ENCODE data around the gene ELAVL3. TPM values are rescaled to one million over a fixed set of nuclear protein-coding genes. Genes with fewer than 3 reads are reported as not detected.
A peak's percentile ranks its signal among the peaks of the same experiment; 100 is the strongest.

Gene ELAVL3
- total and polyA plus RNA-seq, 2 donors (not counting 3 experiments of a cell fraction or from before 2014, with no cell fraction given) = not detected

DNA sequence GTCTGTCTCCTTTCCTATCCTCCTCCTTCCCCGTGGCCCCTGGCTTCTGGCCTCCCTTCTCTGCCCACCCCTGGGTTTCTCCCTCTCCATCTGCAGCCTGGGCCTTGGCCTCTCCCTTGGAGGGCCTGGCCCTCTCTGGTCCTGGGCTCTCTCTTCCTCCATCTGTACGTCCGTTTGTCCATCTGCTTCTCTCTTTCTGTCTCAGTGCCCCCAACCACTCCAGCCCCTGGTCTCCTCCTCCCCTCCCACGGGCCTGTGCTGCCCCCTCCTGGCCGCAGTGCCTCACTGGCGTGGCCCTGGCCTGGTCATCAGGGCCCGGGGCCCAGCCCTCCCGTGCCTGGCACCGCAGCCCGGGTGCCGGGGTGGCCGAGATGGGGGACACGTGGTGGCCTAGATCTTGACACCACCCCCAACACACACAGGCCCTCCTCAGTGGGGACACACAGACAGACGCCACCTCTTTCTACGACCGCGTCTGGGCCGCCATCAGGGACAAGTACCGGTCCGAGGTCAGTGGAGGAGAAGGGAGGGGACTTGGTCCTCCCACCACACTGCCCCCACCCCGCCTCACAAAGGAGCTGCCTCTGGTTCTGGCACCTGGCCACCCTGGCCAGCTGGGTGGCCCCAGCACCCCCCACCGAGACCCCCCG, 34.1 kb downstream of the ELAVL3 start:
- Histone ChIP-seq H3K4me2 (ENCODE audit: insufficient read depth, low read length) (no peak overlapping the region), H2AFZ (ENCODE audit: low read depth, low read length) (no peak overlapping the region), H3K27ac (ENCODE audit: insufficient read depth, low read depth, low read length) (no peak overlapping the region), H3K4me3 (replicated peaks in 1 of 3; ENCODE audit: insufficient read depth in 1 of 3, low read depth in 1 of 3, low read length in 3 of 3) (no peak overlapping the region), H3K27me3 (ENCODE audit: control insufficient read depth in 2 of 2, insufficient read depth in 2 of 2, low read length in 2 of 2) (no peaks in the 10 kb centered on the region), H3K36me3 (ENCODE audit: control insufficient read depth in 2 of 2, extremely low read depth in 1 of 2, insufficient read depth in 2 of 2, low read length in 2 of 2) (peaks cover 4 to 34% of the 10 kb centered on the region in 2 experiments), H3K9ac (replicated peaks; ENCODE audit: extremely low read depth, insufficient read depth, low read length) (no peak overlapping the region), H3K4me1 (ENCODE audit: control insufficient read depth, extremely low read depth, insufficient read depth, low read length) (no peaks in the 10 kb centered on the region), H3K9me3 (replicated peaks; ENCODE audit: control insufficient read depth, insufficient read depth, low read length) (no peaks in the 10 kb centered on the region), H3K9me1 (replicated peaks; ENCODE audit: control insufficient read depth, extremely low read depth, insufficient read depth, low read length) (no peaks in the 10 kb centered on the region), H3K79me2 (ENCODE audit: control insufficient read depth, insufficient read depth, low read length) (no peaks in the 10 kb centered on the region), H4K20me1 (replicated peaks; ENCODE audit: control insufficient read depth, extremely low read depth, insufficient read depth, low read length) (no peaks in the 10 kb centered on the region)
- ChIA-PET CTCF (interaction anchor here (1.8 to 4.7 kb wide), 4 partner anchors 69 to 158 kb away, joined by 5 to 51 read pairs (median 20); no protein-coding TSS in a partner anchor), POLR2A (interaction anchor here (0.6 kb wide), 1 partner anchor 13 kb away, joined by 4 read pairs; no protein-coding TSS in a partner anchor)
- dilution Hi-C loops (cut with MboI; ENCODE audit: extremely low pct_ligation_motif_present, low sequenced_read_pairs) (no loop called here), intact Hi-C loops (cut with micrococcal nuclease) (loop anchor here (1.0 kb wide), 3 partner anchors 65 to 203 kb away; no protein-coding TSS in a partner anchor)
- DNase-seq (ENCODE audit: low read depth, low spot score) (peak; percentile 21), FAIRE-seq (no peak)
- no TSS peak for BruUV-seq (replicated peaks)
- no peak for TF ChIP-seq POLR2A (IDR thresholded peaks at IDR 0.05; ENCODE audit: low read depth, low read length)
- TF ChIP-seq, protein P1, sequence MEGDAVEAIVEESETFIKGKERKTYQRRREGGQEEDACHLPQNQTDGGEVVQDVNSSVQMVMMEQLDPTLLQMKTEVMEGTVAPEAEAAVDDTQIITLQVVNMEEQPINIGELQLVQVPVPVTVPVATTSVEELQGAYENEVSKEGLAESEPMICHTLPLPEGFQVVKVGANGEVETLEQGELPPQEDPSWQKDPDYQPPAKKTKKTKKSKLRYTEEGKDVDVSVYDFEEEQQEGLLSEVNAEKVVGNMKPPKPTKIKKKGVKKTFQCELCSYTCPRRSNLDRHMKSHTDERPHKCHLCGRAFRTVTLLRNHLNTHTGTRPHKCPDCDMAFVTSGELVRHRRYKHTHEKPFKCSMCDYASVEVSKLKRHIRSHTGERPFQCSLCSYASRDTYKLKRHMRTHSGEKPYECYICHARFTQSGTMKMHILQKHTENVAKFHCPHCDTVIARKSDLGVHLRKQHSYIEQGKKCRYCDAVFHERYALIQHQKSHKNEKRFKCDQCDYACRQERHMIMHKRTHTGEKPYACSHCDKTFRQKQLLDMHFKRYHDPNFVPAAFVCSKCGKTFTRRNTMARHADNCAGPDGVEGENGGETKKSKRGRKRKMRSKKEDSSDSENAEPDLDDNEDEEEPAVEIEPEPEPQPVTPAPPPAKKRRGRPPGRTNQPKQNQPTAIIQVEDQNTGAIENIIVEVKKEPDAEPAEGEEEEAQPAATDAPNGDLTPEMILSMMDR (IDR thresholded peaks at IDR 0.05; ENCODE audit: extremely low read depth in 1 of 2, insufficient read depth in 1 of 2, low read depth in 1 of 2, low read length in 2 of 2) = peak; percentile 74 to 78

DNA sequence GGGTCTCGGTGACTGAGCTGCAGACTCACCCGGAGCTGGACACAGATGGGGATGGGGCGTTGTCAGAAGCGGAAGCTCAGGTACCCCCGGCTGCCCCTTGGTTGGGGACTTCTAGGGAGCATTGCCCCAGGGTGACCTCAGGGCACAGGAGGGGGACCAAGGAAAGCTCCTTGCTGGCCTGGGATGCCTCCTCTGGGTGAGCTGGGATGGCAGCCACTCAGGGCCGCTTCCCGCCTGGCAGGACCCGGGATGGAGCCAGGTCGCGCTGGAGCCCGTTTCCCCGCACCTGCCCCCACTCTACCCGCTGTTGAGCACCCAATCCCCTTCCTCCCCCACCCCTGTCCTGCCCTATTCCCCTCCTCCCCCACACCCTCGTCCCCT, 34.6 kb downstream of the ELAVL3 start:
- Histone ChIP-seq H3K79me2 (ENCODE audit: control insufficient read depth, insufficient read depth, low read length) (no peaks in the 10 kb centered on the region), H3K36me3 (ENCODE audit: control insufficient read depth in 2 of 2, extremely low read depth in 1 of 2, insufficient read depth in 2 of 2, low read length in 2 of 2) (peaks cover 4 to 38% of the 10 kb centered on the region in 2 experiments), H3K4me3 (replicated peaks in 1 of 3; ENCODE audit: insufficient read depth in 1 of 3, low read depth in 1 of 3, low read length in 3 of 3) (no peak overlapping the region), H3K27ac (ENCODE audit: insufficient read depth, low read depth, low read length) (no peak overlapping the region), H3K4me1 (ENCODE audit: control insufficient read depth, extremely low read depth, insufficient read depth, low read length) (no peaks in the 10 kb centered on the region), H3K9ac (replicated peaks; ENCODE audit: extremely low read depth, insufficient read depth, low read length) (no peak overlapping the region), H2AFZ (ENCODE audit: low read depth, low read length) (no peak overlapping the region), H3K9me1 (replicated peaks; ENCODE audit: control insufficient read depth, extremely low read depth, insufficient read depth, low read length) (no peaks in the 10 kb centered on the region), H3K27me3 (ENCODE audit: control insufficient read depth in 2 of 2, insufficient read depth in 2 of 2, low read length in 2 of 2) (no peaks in the 10 kb centered on the region), H4K20me1 (replicated peaks; ENCODE audit: control insufficient read depth, extremely low read depth, insufficient read depth, low read length) (no peaks in the 10 kb centered on the region), H3K9me3 (replicated peaks; ENCODE audit: control insufficient read depth, insufficient read depth, low read length) (no peaks in the 10 kb centered on the region), H3K4me2 (ENCODE audit: insufficient read depth, low read length) (no peak overlapping the region)
- dilution Hi-C loops (cut with MboI; ENCODE audit: extremely low pct_ligation_motif_present, low sequenced_read_pairs) (no loop called here), intact Hi-C loops (cut with micrococcal nuclease) (loop anchor here (1.0 kb wide), 3 partner anchors 65 to 203 kb away; no protein-coding TSS in a partner anchor)
- POLR2A ChIA-PET = no interaction called here
- TF ChIP-seq, protein P1 (IDR thresholded peaks at IDR 0.05; ENCODE audit: extremely low read depth in 1 of 2, insufficient read depth in 1 of 2, low read depth in 1 of 2, low read length in 2 of 2) = no peak
- TF ChIP-seq POLR2A (IDR thresholded peaks at IDR 0.05; ENCODE audit: low read depth, low read length) = no peak
- TF ChIP-seq EZH2 (IDR thresholded peaks at IDR 0.05; ENCODE audit: borderline replicate concordance, low read depth, low read length, severe bottlenecking) = no peak
- TF ChIP-seq, protein P2, sequence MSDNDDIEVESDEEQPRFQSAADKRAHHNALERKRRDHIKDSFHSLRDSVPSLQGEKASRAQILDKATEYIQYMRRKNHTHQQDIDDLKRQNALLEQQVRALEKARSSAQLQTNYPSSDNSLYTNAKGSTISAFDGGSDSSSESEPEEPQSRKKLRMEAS (IDR thresholded peaks at IDR 0.05; ENCODE audit: insufficient read depth, insufficient read length) = no peak
- no peak for TF ChIP-seq JUN (IDR thresholded peaks at IDR 0.05; ENCODE audit: borderline replicate concordance, insufficient read depth, insufficient read length, low read depth)
- no peak for TF ChIP-seq FOS (IDR thresholded peaks at IDR 0.05; ENCODE audit: borderline replicate concordance, insufficient read depth, low read length)
- no peak for TF ChIP-seq POLR2AphosphoS5 (IDR thresholded peaks at IDR 0.05; ENCODE audit: insufficient read depth, low read depth, low read length)
- TF ChIP-seq GATA2 (IDR thresholded peaks at IDR 0.05; ENCODE audit: insufficient read depth, insufficient read length, low read depth, low read length) = no peak
- no peak for TF ChIP-seq MYC (IDR thresholded peaks at IDR 0.05; ENCODE audit: low read depth, low read length)
- BruUV-seq (replicated peaks) = no TSS peak
- CTCF ChIA-PET = interaction anchor here (0.8 to 4.7 kb wide), 7 partner anchors 11 to 157 kb away, joined by 3 to 51 read pairs (median 5); partner anchors contain the start of genes ODAD3 and PRKCSH
- FAIRE-seq (no peak), DNase-seq (ENCODE audit: low read depth, low spot score) (no peak)

Measured in endothelial cell of umbilical vein (primary cell).